ENCODE data around the gene CRADD. TPM values are rescaled to one million over a fixed set of nuclear protein-coding genes. Genes with fewer than 3 reads are reported as not detected.

The CRADD gene
- total and polyA plus RNA-seq, 8 donors: 8.4 to 21.4 (median 10.3) TPM

GRCh38 chr12:93650626-93651025 lies 26.5 kb upstream of the CRADD start:
- no peaks in the 10 kb centered on the region for H3K27me3 ChIP-seq
- H3K4me1 ChIP-seq: no peaks in the 10 kb centered on the region

GRCh38 chr12:93653079-93653478 lies 24.1 kb upstream of the CRADD start:
- DNase-seq: no peak
- Histone ChIP-seq H3K4me1 (no peaks in the 10 kb centered on the region), H3K4me3 (no peak overlapping the region), H3K27ac (no peak overlapping the region), H3K27me3 (no peaks in the 10 kb centered on the region), H3K36me3 (no peaks in the 10 kb centered on the region), H3K9me3 (no peaks in the 10 kb centered on the region)
- intact Hi-C loops (cut with DNase I): no loop called here
- ATAC-seq: no peak
- TF ChIP-seq, protein P1, sequence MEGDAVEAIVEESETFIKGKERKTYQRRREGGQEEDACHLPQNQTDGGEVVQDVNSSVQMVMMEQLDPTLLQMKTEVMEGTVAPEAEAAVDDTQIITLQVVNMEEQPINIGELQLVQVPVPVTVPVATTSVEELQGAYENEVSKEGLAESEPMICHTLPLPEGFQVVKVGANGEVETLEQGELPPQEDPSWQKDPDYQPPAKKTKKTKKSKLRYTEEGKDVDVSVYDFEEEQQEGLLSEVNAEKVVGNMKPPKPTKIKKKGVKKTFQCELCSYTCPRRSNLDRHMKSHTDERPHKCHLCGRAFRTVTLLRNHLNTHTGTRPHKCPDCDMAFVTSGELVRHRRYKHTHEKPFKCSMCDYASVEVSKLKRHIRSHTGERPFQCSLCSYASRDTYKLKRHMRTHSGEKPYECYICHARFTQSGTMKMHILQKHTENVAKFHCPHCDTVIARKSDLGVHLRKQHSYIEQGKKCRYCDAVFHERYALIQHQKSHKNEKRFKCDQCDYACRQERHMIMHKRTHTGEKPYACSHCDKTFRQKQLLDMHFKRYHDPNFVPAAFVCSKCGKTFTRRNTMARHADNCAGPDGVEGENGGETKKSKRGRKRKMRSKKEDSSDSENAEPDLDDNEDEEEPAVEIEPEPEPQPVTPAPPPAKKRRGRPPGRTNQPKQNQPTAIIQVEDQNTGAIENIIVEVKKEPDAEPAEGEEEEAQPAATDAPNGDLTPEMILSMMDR (IDR thresholded peaks at IDR 0.05): no peak

More at GRCh38 chr12:93650626-93651025, 26.5 kb upstream of the CRADD start:
- ATAC-seq: no peak
- intact Hi-C loops (cut with DNase I): no loop called here
- no peak overlapping the region for H3K4me3 ChIP-seq
- no peaks in the 10 kb centered on the region for H3K36me3 ChIP-seq
- TF ChIP-seq, protein P1 (IDR thresholded peaks at IDR 0.05): no peak
- DNase-seq: no peak
- no peaks in the 10 kb centered on the region for H3K9me3 ChIP-seq
- no peak overlapping the region for H3K27ac ChIP-seq

- intact Hi-C loops (cut with DNase I): no loop called here
- Histone ChIP-seq H3K4me1 (no peaks in the 10 kb centered on the region), H3K36me3 (no peaks in the 10 kb centered on the region), H3K4me3 (no peak overlapping the region), H3K27ac (no peak overlapping the region), H3K9me3 (no peaks in the 10 kb centered on the region), H3K27me3 (no peaks in the 10 kb centered on the region)
- TF ChIP-seq, protein P1 (IDR thresholded peaks at IDR 0.05): no peak
- DNase-seq (no peak), ATAC-seq (no peak)
These were observed 23.5 kb upstream of the CRADD start for GRCh38 chr12:93653712-93654111.

- intact Hi-C loops (cut with DNase I): no loop called here
- TF ChIP-seq, protein P1 (IDR thresholded peaks at IDR 0.05): no peak
- H3K4me1 ChIP-seq: no peaks in the 10 kb centered on the region
- no peak for ATAC-seq
- H3K9me3 ChIP-seq: no peaks in the 10 kb centered on the region
- H3K36me3 ChIP-seq: no peaks in the 10 kb centered on the region
- no peak overlapping the region for H3K4me3 ChIP-seq
- no peak overlapping the region for H3K27ac ChIP-seq
- DNase-seq: no peak
- H3K27me3 ChIP-seq: no peaks in the 10 kb centered on the region
These were observed 22.8 kb upstream of the CRADD start for GRCh38 chr12:93654421-93654820.

DNA sequence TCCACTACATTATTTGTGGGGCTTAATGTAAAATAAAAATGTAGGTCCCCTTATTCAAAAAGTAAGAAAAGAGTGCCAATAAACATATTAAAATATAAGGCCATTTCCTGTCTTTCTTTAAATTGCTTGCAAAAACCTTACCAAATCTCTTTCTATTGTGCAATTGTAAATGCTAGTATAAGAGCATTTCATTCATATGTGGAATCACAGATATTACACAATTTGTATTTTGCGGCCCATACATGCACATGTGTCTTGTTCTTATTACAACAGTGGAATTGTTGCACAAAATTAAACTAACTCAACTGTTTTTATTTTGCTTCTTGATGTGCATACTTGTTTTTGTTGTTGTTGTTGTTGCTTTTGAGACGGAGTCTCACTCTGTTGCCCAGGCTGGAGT lies 20.1 kb upstream of the CRADD start:
- Histone ChIP-seq H3K27ac (no peak overlapping the region), H3K27me3 (no peaks in the 10 kb centered on the region), H3K36me3 (no peaks in the 10 kb centered on the region), H3K9me3 (no peaks in the 10 kb centered on the region), H3K4me3 (no peak overlapping the region), H3K4me1 (no peaks in the 10 kb centered on the region)
- DNase-seq (peak in 1 of 4 donors; percentile 42), ATAC-seq (no peak)
- intact Hi-C loops (cut with DNase I): no loop called here
- TF ChIP-seq, protein P1 (IDR thresholded peaks at IDR 0.05): no peak

Measured in left lung (tissue), 10 donors.